K562 (cell line): ENCODE measurements around the gene FAM120AOS. TPM values are rescaled to one million over a fixed set of nuclear protein-coding genes. Genes with fewer than 3 reads are reported as not detected.

Experiments used
- ATAC-seq: fragments of 200-7000 bp; cut with Tn5 transposase; 3 replicates; pipeline ENCODE4 v1.9.1; 2020; ENCODE audit warnings: moderate library complexity
- BruUV-seq: library from RNA; stranded (reverse); fragments of 400-500 nt; replicated peaks from 2 replicates; lab custom pipeline; 2021; lab: Mats Ljungman, UMichigan
- CTCF ChIA-PET: fragments of 300-600 bp; formaldehyde crosslinking; extraction: SDS; loops from one replicate; lab custom pipeline; 2021; ENCODE audit warnings: low intra/inter-chr PET ratio; lab: Yijun Ruan, JAX
- POLR2A ChIA-PET: fragments of 300-600, 350-650 bp; sonication (Branson Sonifier 250); formaldehyde crosslinking; extraction: SDS; loops from one replicate; lab custom pipeline; 2021; ENCODE audit warnings: antibody characterized with exemption, inconsistent platforms; lab: Yijun Ruan, JAX
- DNase-seq, 4 experiments: peaks; one replicate each; pipeline versions ENCODE4 v3.0.0 to v3.0.0-alpha.2; 2011 to 2018; ENCODE audit warnings: low spot score in 3 of 4, mixed read lengths in 3 of 4; ENCODE audit errors: extremely low read depth in 1 of 4
- FAIRE-seq: peaks from 2 replicates; lab custom pipeline; 2011; peaks lifted over from hg19 to GRCh38; lab: Jason Lieb, UNC
- H2AFZ ChIP-seq: 2 replicates; pipeline ENCODE4 v1.6.0; 2011; ENCODE audit warnings: low read depth, low read length, control low read depth, inconsistent platforms
- H3K27ac ChIP-seq: fragments of 200-600 bp; 3 replicates; pipeline ENCODE4 v1.8.0; 2011; ENCODE audit warnings: low read depth, mild to moderate bottlenecking, control low read depth, inconsistent platforms, low read length, moderate library complexity, mixed read lengths; ENCODE audit errors: extremely low read depth
- H3K27me3 ChIP-seq, 2 experiments: fragments of 300-600 bp in 1 of 2; 2 replicates in 1 of 2; 3 replicates in 1 of 2; pipeline versions ENCODE4 v1.6.0 to v1.8.0; 2011; ENCODE audit warnings: inconsistent platforms in 2 of 2, low read length in 2 of 2, mild to moderate bottlenecking in 1 of 2, mixed read lengths in 1 of 2, moderate library complexity in 1 of 2; ENCODE audit not compliant: control insufficient read depth in 2 of 2, insufficient read depth in 2 of 2
- H3K36me3 ChIP-seq: fragments of 300-600 bp; 3 replicates; pipeline ENCODE4 v1.8.0; 2011; ENCODE audit warnings: mild to moderate bottlenecking, low read length, inconsistent platforms; ENCODE audit not compliant: control insufficient read depth, insufficient read depth
- H3K4me1 ChIP-seq, 2 experiments: fragments of 200-600 bp in 1 of 2; replicated peaks in 1 of 2; 2 replicates in 1 of 2; 3 replicates in 1 of 2; pipeline versions ENCODE4 v1.5.1 to v1.8.0; 2011; ENCODE audit warnings: inconsistent platforms in 2 of 2, low read length in 2 of 2, mild to moderate bottlenecking in 1 of 2, mixed read lengths in 1 of 2, moderate library complexity in 1 of 2; ENCODE audit not compliant: control insufficient read depth in 2 of 2, insufficient read depth in 2 of 2
- H3K4me2 ChIP-seq: 2 replicates; pipeline ENCODE4 v1.6.1; 2011; ENCODE audit warnings: low read length, control low read depth, inconsistent platforms, mixed read lengths; ENCODE audit not compliant: insufficient read depth
- H3K4me3 ChIP-seq: fragments of 200-600 bp; sonication (generic), shearing (Covaris generic); 2 replicates; pipeline ENCODE4 v1.5.1; 2016; ENCODE audit warnings: control low read depth, inconsistent platforms
- H3K79me2 ChIP-seq: fragments of 200-600 bp; 3 replicates; pipeline ENCODE4 v1.8.0; 2011; ENCODE audit warnings: low read length, inconsistent platforms; ENCODE audit not compliant: control insufficient read depth, insufficient read depth
- H3K9ac ChIP-seq, 2 experiments: 2 replicates each; pipeline versions ENCODE4 v1.6.0 to v1.6.1; 2011; ENCODE audit warnings: low read depth in 2 of 2, low read length in 2 of 2, control low read depth in 1 of 2, inconsistent platforms in 1 of 2, mild to moderate bottlenecking in 1 of 2, mixed read lengths in 1 of 2; ENCODE audit not compliant: insufficient read depth in 1 of 2
- H3K9me1 ChIP-seq: one replicate; pipeline ENCODE4 v1.6.0; 2011; ENCODE audit warnings: inconsistent platforms, mild to moderate bottlenecking, low read length, moderate library complexity; ENCODE audit not compliant: control insufficient read depth, insufficient read depth
- H3K9me3 ChIP-seq: replicated peaks from 2 replicates; pipeline ENCODE4 v1.5.1; 2011; ENCODE audit warnings: low read depth, low read length, inconsistent platforms; ENCODE audit not compliant: control insufficient read depth, insufficient read depth
- H4K20me1 ChIP-seq: replicated peaks from 2 replicates; pipeline ENCODE4 v1.6.1; 2011; ENCODE audit warnings: low read length, inconsistent platforms, mixed read lengths; ENCODE audit not compliant: control insufficient read depth, insufficient read depth
- DPF2 ChIP-seq: fragments of 450-650 bp; IDR thresholded peaks from 2 replicates; pipeline ENCODE4 v1.6.1; 2016
- EZH2 ChIP-seq: IDR thresholded peaks from 2 replicates; pipeline ENCODE4 v1.6.1; 2012; ENCODE audit warnings: low read depth, mild to moderate bottlenecking, inconsistent platforms, low read length, borderline replicate concordance
- FUS ChIP-seq: fragments of 200-400 bp; formaldehyde crosslinking; optimal IDR thresholded peaks from 2 replicates; pipeline ENCODE3; 2017; ENCODE audit warnings: low read depth, low read length
- HCFC1 ChIP-seq: IDR thresholded peaks from 2 replicates; pipeline ENCODE4 v1.6.1; 2012; ENCODE audit warnings: low read depth, low read length, improper control_type of control experiment
- MYNN ChIP-seq, 2 experiments: sonication (generic); formaldehyde crosslinking in 1 of 2; IDR thresholded peaks; 2 replicates each; pipeline versions ENCODE4 v1.5.0 to v1.6.1; 2016 to 2020; ENCODE audit warnings: antibody characterized with exemption in 1 of 2, missing genetic modification reagents in 1 of 2
- NCOA2 ChIP-seq, 2 experiments: fragments of 450-650 bp; IDR thresholded peaks; 2 replicates each; pipeline ENCODE4 v1.6.1; 2018; ENCODE audit warnings: mild to moderate bottlenecking in 2 of 2, moderate library complexity in 1 of 2; ENCODE audit not compliant: partially characterized antibody in 2 of 2
- NFIX ChIP-seq: fragments of 250-450 bp; sonication (Bioruptor Pico); IDR thresholded peaks from 2 replicates; pipeline ENCODE4 v1.4.0; 2020; ENCODE audit warnings: low read depth, mild to moderate bottlenecking, moderate library complexity
- ZNF124 ChIP-seq: sonication (generic); formaldehyde crosslinking; IDR thresholded peaks from 2 replicates; pipeline ENCODE4 v1.8.1; 2022; ENCODE audit warnings: missing genetic modification reagents
- WGBS: fragments of 100-300 bp; shearing (Covaris generic); methylation state at CpG from one replicate; pipeline ENCODE4 v1.1.6; 2016; ENCODE audit warnings: low coverage, mixed read lengths; ENCODE audit not compliant: insufficient coverage; ENCODE audit errors: missing lambda C conversion rate; 5-methylcytosine and 5-hydroxymethylcytosine counted together
- in situ Hi-C: fragments of 300-500 bp; cut with MboI; formaldehyde crosslinking; loops from 4 replicates; pipeline ENCODE4 v1.15.0; 2018; ENCODE audit warnings: inconsistent platforms, mixed read lengths
- intact Hi-C: fragments of 100-400 bp; cut with micrococcal nuclease; formaldehyde crosslinking; loops from 2 replicates; pipeline ENCODE4 v1.14.2; 2022
- polyA plus RNA-seq, 8 experiments: library from polyadenylated mRNA; depleted of rRNA in 4 of 8; stranded (reverse) in 5 of 8; unstranded in 3 of 8; fragments of >200 nt; fragmentation: Nextera tagmentation in 2 of 8; fragmentation: Illumina TruSeq in 1 of 8; extraction: Ambion mirVana in 2 of 8; extraction: Trizol in 1 of 8; gene quantifications; 2 replicates each; pipeline versions ENCODE4 v1.2.1 to v1.2.3, GENCODE V29; 2011 to 2014; ENCODE audit warnings: inconsistent platforms in 1 of 8, missing spikeins in 1 of 8
- total RNA-seq, 7 experiments: library from RNA; depleted of rRNA in 6 of 7; stranded (reverse); fragments of >200 nt in 6 of 7; fragmentation: Illumina TruSeq in 2 of 7; extraction: Trizol in 2 of 7; gene quantifications; 2 replicates each; pipeline versions ENCODE4 v1.2.1 to v1.2.3, GENCODE V29; 2011 to 2021; ENCODE audit warnings: low replicate concordance in 1 of 7
- TF ChIP-seq, protein P1 (sequence below): sonication (generic); formaldehyde crosslinking; IDR thresholded peaks from 2 replicates; pipeline ENCODE4 v1.8.1; 2023; ENCODE audit warnings: mild to moderate bottlenecking, missing genetic modification reagents
- TF ChIP-seq, protein P2 (sequence below): sonication (generic); formaldehyde crosslinking; IDR thresholded peaks from 2 replicates; pipeline ENCODE4 v1.8.0; 2023; ENCODE audit warnings: mild to moderate bottlenecking, missing genetic modification reagents

FAM120AOS gene
- total and polyA plus RNA-seq, 9 of the 15 experiments (the other 6 are each of a cell fraction or from before 2014, with no cell fraction given): 18.8 to 53.4 (median 41.4) TPM

- POLR2A ChIA-PET: interaction anchor here (1.3 to 2.7 kb wide), 2 partner anchors 11 to 20 kb away, joined by 4 to 10 read pairs; no protein-coding TSS in a partner anchor
- CTCF ChIA-PET: no interaction called here
- Histone ChIP-seq H3K27me3 (no peaks in the 10 kb centered on the region), H3K79me2 (peaks cover 80% of the 10 kb centered on the region), H3K9ac (no peak overlapping the region), H3K27ac (no peak overlapping the region), H2AFZ (no peak overlapping the region), H3K9me3 (no peaks in the 10 kb centered on the region), H3K4me2 (no peak overlapping the region), H3K4me3 (no peak overlapping the region), H3K4me1 (no peaks in the 10 kb centered on the region; a peak in 1 of 5 replicates), H4K20me1 (no peaks in the 10 kb centered on the region), H3K9me1 (no peaks in the 10 kb centered on the region), H3K36me3 (peaks cover 80% of the 10 kb centered on the region)
- in situ Hi-C loops (no loop called here), intact Hi-C loops (no loop called here)
- no peak for TF ChIP-seq HCFC1
- no peak for TF ChIP-seq DPF2
- no peak for TF ChIP-seq MYNN (IDR thresholded peaks at IDR 0.05)
- TF ChIP-seq MYNN (CRISPR knock-in tag; IDR thresholded peaks at IDR 0.05): no peak
- no peak for TF ChIP-seq ZNF124 (CRISPR knock-in tag)
- TF ChIP-seq, protein P1, sequence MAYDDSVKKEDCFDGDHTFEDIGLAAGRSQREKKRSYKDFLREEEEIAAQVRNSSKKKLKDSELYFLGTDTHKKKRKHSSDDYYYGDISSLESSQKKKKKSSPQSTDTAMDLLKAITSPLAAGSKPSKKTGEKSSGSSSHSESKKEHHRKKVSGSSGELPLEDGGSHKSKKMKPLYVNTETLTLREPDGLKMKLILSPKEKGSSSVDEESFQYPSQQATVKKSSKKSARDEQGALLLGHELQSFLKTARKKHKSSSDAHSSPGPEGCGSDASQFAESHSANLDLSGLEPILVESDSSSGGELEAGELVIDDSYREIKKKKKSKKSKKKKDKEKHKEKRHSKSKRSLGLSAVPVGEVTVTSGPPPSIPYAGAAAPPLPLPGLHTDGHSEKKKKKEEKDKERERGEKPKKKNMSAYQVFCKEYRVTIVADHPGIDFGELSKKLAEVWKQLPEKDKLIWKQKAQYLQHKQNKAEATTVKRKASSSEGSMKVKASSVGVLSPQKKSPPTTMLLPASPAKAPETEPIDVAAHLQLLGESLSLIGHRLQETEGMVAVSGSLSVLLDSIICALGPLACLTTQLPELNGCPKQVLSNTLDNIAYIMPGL (CRISPR knock-in tag): no peak
- no peak for TF ChIP-seq NFIX
- no peak for TF ChIP-seq NCOA2 (IDR thresholded peaks at IDR 0.05; ENCODE audit: partially characterized antibody in 2 of 2)
- TF ChIP-seq EZH2: no peak
- TF ChIP-seq, protein P2, sequence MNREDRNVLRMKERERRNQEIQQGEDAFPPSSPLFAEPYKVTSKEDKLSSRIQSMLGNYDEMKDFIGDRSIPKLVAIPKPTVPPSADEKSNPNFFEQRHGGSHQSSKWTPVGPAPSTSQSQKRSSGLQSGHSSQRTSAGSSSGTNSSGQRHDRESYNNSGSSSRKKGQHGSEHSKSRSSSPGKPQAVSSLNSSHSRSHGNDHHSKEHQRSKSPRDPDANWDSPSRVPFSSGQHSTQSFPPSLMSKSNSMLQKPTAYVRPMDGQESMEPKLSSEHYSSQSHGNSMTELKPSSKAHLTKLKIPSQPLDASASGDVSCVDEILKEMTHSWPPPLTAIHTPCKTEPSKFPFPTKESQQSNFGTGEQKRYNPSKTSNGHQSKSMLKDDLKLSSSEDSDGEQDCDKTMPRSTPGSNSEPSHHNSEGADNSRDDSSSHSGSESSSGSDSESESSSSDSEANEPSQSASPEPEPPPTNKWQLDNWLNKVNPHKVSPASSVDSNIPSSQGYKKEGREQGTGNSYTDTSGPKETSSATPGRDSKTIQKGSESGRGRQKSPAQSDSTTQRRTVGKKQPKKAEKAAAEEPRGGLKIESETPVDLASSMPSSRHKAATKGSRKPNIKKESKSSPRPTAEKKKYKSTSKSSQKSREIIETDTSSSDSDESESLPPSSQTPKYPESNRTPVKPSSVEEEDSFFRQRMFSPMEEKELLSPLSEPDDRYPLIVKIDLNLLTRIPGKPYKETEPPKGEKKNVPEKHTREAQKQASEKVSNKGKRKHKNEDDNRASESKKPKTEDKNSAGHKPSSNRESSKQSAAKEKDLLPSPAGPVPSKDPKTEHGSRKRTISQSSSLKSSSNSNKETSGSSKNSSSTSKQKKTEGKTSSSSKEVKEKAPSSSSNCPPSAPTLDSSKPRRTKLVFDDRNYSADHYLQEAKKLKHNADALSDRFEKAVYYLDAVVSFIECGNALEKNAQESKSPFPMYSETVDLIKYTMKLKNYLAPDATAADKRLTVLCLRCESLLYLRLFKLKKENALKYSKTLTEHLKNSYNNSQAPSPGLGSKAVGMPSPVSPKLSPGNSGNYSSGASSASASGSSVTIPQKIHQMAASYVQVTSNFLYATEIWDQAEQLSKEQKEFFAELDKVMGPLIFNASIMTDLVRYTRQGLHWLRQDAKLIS (CRISPR knock-in tag): no peak
- no peak for TF ChIP-seq FUS
- FAIRE-seq (no peak), DNase-seq (no peak), ATAC-seq (no peak)
- BruUV-seq: no TSS peak
- WGBS: 94% methylated on average over 3 of the region's 3 CpGs
Observed at GRCh38 chr9:93475856-93476255, 22.5 kb upstream of the FAM120AOS start.
